Kidney glomerular epithelial cell (primary cell): ENCODE measurements around the gene CORO2B.
A peak's percentile ranks its signal among the peaks of the same experiment; 100 is the strongest.

Experiments used
- DNase-seq: peaks from one replicate; lab custom pipeline; 2025; lab: John Stamatoyannopoulos, UW

The CORO2B gene

DNA sequence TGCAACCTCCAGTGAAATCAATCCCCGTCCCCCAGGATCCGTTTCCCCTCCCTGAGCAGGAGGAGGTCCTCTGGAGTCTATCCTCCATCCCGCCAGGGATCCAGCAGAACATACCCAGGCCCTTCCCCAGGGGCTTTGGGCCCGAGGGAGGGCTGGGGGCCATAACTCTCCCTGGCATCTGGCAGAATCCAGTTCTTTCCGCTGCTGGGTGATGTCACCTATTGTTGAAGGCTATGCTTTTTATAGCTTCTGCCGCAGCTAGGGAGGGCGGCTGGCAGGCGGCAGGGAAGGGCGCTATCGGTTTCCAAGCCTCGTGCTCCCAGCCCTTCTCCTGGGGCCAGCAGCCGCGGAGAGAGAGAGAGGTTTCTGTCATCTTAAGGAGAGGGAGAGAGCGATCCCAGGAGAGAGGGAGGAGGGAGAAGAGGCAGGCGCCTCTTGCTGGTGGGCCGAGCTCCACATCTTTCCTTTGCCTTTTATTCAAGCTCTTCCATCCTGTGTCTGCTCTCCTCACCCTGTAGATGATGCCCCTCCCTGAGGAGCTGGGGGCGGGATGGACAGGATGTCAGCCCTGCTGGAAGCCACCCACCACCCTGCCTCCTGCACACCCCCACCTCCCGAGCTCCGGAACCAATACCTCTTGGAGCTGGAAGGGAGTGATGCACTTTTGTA is 121.8 kb downstream of the CORO2B start:
- DNase-seq: no peak

DNA sequence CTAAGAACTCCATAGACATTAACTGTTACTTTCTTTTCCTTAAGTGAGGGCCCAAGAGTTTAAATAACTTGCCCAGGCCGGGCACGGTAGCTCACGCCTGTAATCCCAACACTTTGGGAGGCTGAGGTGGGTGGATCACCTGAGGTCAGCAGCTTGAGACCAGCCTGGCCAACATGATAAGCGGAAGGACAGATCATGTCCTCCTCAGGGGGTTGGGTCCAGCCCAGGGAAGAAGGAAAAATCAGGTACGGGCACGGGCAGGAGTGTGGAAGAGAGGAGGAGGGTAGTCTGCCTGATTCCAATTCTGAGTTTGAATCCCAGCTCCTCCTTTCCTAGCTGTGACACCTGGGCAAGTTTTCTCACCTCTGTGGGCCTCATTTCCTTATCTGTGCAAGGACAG is 123.1 kb downstream of the CORO2B start:
- no peak for DNase-seq

DNA sequence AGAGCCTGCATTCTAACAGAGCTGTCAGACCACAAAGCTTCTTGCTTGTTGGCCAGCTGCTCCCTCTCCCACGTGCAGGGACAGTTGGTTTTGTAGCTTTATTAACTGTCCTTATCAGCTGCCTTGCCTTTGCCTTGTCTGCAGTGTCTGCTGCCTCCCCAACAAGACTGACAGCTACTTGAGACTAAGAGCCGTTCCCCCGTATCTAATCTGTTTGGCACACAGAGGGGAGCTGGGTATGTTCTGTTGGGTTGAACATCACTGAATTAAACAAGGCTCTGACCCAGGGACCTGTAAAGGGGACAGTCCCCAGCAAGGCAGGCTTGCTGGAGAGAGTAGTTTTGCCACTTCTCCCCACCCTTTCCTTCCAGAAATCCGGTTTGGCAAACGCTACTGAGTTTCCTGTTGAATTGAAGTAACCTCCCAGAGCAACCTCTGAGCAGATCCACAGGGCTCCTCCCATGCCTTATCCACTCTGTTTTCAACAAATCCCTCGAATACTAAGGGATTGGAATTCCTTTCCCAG is 125.8 kb downstream of the CORO2B start:
- DNase-seq: no peak

DNA sequence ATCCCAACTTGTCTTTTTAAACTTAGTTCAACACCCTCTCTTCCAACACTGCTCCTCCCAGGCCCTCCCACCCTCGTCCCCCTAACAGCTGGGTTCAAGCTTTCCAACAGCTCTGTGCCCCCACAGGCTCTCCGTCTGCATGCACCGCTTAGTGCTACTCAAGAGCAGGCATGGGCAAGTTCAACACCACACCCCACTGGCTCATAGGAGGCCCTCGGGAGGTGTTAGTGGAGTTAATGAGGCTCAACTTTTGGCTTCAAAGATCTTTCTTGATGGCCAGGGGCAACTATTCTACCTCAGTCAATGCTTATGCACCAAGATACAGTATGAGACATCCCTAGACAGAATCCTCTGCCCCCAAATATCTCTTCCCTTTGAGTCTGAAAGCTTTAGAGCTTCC is 127.5 kb downstream of the CORO2B start:
- DNase-seq: no peak

DNA sequence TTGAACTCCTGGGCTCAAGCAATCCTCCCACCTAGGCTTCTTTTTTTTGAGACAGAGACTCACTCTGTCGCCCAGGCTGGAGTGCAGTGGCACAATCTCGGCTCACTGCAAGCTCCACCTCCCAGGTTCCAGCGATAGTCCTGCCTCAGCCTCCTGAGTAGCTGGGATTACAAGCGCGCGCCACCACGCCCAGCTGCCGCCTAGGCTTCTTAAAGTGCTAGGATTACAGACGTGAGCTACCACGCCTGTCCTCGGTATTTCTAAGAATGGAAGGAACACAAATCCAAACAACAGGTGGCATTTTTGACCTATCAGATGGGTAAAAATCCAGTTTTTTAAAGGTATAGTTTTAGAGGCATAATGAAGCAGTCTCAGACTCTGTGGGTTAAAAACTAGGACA is 128.1 kb downstream of the CORO2B start:
- no peak for DNase-seq

DNA sequence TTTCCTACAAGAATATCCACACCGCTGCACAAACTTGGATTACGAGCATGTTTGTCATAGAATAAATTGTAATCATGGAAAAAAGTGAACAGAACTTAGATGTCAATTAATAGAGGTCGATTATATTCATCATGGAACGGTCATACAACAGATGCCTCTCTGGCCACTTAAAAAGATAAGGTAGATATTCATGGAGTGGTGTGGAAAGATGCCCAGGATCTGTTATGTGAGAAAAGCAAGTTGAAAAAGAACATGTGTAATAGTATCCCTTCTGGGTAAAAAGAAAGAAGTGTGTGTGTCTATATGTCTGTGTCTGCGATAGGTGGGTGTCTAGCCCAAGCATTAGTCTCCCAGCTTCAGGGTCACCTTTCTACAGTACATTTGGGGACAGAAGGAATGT is 128.6 kb downstream of the CORO2B start:
- DNase-seq: no peak

DNA sequence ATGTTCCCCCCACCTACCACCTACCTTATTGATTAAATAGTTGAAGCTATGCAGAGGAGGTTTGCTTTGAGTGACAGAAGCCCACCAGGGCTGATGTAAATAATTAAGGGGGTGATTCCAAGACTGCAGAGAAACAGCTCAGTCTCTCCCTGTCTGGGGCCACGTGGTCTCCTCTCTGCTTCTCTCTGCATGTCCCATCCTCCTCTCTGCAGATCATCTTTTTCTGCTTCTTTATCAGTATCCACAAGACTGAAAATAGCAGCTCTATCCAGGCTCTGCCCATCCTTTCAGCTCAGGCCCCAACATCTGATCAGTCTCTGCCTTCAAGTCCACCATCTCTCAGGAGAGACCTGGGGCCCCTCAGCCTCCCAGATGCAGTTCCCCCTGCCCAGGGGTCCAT is 131.1 kb downstream of the CORO2B start:
- DNase-seq: no peak

DNA sequence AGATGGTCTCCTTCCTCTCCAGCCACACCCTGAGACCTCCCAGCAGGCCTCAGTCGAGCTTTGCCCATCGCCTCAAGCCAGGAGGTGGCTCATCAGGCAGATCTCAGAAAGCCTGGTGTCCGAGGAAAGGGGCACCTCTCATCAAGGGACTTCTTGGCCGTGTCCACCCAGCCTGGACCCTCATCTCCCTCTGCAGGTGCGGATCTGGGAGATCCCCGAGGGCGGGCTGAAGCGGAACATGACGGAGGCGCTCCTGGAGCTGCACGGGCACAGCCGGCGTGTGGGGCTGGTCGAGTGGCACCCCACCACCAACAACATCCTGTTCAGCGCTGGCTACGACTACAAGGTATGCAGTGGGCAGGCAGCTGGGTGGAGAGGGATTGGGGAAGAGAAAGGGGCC is 131.7 kb downstream of the CORO2B start:
- DNase-seq: no peak

DNA sequence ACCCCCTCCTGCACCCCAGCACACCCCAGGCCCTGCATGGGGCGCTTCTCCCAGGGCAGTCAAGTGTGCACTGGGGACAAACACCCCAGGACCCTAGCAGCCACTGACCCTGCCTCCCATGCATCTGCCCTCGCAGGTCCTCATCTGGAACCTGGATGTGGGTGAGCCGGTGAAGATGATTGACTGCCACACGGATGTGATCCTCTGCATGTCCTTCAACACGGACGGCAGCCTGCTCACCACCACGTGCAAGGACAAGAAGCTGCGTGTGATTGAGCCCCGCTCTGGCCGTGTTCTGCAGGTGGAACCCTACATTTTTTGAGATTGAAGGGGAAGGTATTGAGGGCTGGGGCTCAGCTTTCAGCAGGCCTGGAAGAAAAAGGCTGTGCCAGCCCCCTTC is 132.6 kb downstream of the CORO2B start:
- no peak for DNase-seq

DNA sequence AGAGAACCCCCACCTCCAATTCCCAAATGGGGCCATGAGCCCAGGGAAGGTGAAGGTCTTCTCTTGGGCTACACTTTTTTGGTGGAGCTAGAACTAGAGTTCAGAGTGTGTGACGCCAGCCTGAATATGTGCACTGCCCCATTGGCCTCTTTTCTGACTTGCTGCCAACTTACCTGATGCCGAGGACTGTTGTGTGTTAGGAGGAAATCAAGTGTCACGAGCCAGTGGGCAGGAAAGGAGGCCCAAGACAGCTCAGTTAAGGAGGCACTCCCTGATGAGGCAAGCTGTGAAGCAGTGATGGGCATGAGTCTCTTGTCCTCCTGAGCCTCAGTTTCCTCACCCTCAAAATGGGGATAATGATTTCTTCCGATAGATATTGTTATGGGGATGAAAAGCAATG is 134.1 kb downstream of the CORO2B start:
- DNase-seq: no peak

DNA sequence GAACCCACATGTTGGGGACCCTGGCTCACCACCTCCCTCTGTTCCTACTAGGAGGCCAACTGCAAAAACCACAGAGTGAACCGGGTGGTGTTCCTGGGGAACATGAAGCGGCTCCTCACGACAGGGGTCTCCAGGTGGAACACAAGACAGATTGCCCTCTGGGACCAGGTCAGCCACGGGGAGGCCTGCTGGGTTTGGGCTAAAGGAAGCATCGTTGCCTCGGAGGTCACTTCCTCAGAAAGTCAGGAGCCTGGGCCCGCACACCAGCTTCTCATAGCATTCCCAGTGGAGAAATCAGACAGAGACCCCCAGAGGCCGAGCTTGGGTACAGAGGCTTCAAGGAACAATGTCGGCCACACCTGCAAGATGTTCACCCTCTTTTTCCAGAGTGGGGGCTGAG is 135.1 kb downstream of the CORO2B start:
- no peak for DNase-seq

DNA sequence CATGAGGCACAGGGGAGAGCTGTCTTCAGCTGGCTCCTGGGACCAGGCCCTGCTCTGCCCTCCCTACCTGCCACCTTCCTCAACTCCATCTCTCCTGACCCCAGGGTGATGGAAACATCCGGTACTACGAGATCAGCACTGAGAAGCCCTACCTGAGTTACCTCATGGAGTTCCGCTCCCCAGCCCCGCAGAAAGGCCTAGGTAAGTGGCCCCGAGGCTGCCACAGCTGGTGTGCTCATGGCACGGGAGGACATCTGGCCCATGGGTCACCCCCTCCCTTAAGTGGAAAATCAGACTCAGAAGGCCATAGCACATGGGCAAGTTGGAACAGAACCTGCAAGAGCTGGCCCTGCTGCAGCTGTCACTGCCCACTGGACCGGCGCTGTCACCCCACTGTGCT is 136.3 kb downstream of the CORO2B start:
- DNase-seq: no peak

DNA sequence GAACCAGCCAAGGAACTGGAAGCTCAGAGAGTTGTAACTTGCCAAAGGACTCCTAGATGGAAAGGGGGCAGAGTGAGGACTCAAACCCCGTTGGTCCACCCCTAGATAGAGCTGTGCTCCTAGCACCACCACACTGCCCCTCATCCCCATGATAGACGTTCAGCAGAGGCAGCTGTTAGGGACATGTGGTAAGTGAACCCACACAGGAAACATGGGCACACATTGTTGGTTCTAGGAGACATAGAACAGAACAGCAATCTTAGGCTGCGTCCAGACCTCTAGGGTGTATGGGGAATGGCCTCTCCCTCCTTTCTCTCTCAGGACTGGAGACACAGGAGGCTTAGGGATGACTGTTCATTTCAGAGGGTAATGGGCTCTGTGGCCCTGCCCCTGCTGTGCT is 139.2 kb downstream of the CORO2B start:
- no peak for DNase-seq

DNA sequence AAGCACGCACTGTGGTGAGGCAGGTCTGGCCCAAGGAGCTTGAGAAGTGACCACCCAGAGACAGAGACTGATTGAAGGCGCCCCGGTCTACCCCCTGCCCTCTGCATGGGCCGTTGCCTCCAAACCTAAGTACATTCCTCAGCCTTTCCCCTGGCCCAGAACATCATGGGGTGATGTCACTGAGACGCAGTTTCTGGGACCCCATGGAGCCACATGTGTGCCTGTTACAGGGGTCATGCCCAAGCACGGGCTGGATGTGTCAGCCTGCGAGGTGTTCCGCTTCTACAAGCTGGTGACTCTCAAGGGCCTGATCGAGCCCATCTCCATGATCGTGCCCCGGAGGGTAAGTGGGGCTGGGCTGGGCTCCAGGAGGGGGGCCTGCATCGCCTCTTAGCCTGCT is 139.7 kb downstream of the CORO2B start:
- DNase-seq: no peak

DNA sequence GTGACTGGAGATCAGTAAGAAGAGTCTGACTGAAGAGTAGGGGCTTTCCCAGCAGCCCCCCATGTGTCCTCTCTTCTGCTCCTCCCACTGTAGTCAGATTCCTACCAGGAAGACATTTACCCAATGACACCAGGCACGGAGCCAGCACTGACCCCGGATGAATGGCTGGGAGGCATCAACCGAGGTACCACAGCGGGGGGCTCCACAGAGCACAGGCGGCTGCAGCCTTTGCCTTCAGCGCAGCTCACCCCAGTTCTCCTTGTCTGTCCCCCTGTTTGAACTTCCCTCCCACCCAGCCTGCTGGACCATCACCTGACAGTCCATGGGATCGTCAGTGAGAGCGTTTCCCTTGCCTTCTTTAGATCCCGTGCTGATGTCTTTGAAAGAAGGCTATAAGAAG is 140.3 kb downstream of the CORO2B start:
- no peak for DNase-seq

DNA sequence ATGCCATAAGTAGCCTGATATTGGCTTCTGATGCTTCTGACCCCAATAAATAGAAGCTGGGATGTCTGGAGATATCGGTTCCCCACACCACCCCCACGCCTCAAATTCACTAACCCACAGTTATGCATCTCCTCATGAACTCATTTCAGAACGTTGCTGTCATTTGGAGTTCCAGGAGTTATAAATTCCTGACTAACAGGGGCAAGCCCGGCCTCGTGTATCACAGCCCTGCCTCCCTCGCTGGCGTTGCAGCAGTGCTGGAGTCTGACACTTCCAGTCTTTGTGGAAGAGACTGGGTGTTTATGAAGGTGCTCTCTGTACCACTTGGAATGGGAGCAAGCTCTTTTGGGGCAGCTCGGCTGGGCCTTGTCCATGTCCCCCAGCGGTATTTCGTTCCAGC is 140.9 kb downstream of the CORO2B start:
- DNase-seq: no peak

DNA sequence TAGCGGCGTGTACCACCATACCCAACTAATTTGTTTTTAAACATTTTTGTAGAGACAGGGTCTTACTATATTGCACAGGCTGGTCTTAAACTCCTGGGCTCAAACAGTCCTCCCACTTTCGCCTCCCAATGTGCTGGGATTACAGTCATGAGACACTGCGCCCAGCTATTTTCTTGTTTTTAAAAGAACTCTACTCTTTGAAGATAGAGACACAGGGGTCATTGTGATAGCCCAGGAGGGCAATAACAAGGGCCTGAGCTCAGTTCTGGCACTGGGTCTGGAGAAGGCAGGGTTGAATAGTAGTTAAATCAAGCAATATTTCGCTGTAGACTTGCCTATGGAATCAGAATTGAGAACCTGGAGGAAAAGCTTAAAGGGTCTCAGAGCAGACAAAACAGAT is 143.1 kb downstream of the CORO2B start:
- no peak for DNase-seq

DNA sequence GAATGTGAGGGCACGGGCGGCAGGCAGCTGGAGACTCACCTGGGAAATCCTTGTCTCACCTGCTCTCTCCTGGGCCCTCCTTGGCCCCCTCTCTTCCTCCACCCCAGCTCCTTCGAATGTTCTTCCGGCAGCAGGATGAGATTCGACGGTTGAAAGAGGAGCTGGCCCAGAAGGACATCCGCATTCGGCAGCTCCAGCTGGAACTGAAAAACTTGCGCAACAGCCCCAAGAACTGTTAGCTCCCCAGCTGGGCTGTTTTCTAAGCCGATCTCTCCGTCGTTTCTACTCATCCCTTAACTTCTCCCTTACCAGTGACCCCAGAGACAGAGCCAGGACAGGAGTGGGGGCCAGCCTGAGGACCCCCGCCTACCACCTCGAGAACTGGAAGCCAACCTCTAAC is 146.9 kb downstream of the CORO2B start:
- no peak for DNase-seq

DNA sequence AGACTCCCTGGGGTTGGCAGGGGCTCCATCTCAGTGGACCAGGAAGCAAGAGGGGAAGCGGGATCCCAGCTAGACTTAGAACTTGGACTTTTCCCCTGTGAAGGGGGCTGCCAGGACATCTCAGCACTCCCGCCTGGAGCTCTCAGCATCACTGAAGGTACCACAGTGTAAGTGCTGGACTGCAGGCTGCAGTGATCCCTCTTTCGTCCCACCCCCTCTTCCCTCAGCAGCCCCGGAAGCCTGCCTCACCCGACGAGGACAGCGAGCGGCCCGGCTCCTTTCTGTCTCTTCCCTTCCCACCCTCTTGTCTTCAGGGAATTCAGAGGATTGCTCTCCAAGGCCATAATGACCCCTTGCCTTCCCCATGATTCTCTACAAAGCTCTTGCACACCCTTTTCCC is 147.5 kb downstream of the CORO2B start:
- no peak for DNase-seq

DNA sequence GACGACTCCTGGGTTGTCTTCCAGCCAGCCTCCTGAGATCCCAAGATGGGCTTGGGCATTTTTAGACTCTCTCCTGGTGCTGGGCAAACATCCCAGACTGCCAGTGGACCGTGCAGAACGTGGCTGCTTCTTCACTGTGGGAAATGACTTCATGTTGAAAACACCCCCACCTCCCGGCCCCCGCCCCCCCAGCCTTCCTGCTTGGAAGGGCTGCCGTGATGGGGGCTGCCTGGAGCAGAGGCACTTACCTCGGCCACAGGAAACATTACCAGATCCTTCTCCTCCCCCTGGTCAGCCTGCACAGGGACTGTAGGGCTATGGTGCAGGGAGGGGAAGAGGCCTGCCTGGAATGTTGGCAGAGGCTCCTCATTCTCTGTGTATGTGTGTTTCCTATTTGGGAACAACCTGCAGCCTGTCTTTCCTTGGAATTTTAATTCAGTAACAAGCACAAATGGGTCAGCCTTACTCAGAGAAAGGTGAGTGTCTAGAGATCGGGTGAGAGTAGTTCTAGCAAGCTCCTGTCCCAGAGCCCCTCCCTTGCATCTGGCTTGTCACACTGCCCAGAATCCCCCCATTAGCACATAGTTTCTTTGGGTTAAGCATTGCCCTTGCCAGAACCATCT is 151.1 kb downstream of the CORO2B start:
- peak; percentile 83 for DNase-seq

DNA sequence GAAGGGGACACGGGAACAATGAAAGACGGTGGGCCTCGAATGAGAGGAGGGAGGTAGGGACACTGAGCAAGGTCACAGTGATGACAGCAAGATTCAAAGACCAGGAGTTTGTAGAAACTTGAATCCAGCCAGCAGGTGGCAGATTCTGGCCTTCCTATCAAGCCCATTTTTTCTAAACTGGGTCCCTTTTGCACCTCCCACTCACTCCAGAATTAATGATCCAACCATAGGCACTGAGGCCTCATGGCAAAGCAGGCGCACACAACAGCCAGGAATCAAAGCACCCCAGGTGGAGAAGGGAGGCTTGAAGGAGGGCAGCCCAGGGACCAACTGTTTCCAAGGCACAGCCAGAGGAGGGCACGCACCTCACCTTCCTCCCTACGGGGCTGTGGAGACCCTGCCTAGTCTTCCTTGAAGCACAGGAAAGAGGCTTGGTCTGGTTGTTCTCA is 151.7 kb downstream of the CORO2B start:
- DNase-seq: peak; percentile 66

DNA sequence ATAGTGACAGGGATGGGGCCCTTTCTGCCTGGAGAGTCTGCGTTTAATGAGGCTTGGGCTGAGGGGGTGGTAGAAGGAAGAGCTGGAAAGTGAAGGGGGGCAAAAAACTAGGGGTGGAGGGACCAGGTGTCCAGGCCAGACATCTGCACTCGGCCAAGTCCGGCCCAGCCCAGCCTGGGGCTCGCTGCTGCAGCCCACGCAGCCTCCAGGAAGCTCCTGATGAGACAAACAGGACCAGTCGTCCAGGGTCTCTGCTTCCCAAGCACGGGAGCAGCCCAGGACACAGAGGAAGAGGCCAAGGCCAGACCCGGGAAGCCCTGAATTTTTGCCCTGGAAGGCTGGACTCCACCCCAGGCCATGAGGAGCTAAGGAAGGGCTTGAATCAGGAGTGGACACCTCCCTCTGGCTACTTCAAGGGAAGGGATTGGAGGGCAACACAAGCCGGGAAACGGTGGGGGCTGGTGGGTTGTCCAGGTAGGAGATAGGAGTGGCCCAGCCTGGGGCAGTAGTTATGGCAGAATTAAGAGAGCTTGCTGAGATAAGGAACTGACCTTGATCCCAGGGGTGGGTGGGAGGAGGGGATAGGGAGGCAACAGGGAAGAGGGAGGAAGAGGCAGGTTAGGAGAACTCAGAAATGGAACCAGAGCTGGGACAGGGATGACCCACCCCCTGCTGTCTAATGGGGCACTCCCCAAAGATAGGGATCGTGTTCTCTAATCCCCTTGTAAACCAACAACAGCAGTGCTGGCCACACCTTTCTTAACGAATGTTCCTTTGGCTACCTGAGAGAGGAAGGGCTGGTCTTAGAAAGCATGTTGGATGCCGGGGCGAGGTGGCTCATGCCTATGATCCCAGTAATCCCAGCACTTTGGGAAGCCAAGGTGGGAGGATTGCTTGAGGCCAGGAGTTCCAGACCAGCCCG is 152.4 kb downstream of the CORO2B start:
- no peak for DNase-seq

DNA sequence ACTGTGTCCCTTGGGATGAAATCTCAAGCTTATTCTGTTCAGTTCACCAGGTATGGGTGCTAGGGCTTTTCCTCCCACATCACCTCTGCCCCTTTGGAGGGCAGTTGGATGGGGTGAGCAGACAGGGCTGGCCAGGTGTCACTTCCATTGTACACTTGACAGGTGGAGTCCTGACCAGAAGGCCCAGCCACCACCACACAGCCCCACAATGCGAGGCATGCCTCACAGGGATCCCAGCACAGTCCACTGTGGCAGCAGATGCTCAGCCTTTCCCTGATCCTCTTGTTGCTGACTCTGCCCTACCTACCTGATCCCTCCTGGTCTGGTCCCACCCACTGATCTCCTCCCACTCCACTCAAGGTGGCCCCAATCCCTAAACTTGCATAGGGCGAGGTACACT is 153.7 kb downstream of the CORO2B start:
- no peak for DNase-seq
